ENCODE data around the gene DLGAP5. TPM values are rescaled to one million over a fixed set of nuclear protein-coding genes. Genes with fewer than 3 reads are reported as not detected.

The DLGAP5 gene
- total RNA-seq, 1 experiment from 2014 or later, result 72.8 TPM

GRCh38 chr14:55103005-55103640, 88.3 kb downstream of the DLGAP5 start:
- no peaks in the 10 kb centered on the region for H3K27me3 ChIP-seq (ENCODE audit: insufficient read depth, low read length)
- TF ChIP-seq SIN3A (IDR thresholded peaks at IDR 0.05; ENCODE audit: low read depth) (no peak), EZH2 (IDR thresholded peaks at IDR 0.05) (no peak), EZH2phosphoT487 (IDR thresholded peaks at IDR 0.05; ENCODE audit: borderline replicate concordance) (no peak), TCF7L2 (IDR thresholded peaks at IDR 0.05; ENCODE audit: borderline replicate concordance, extremely low read depth, insufficient read depth, insufficient read length) (peak; percentile 74), ZBTB33 (IDR thresholded peaks at IDR 0.05; ENCODE audit: extremely low read depth, insufficient replicate concordance, low read length) (peak; percentile 78), ZNF274 (IDR thresholded peaks at IDR 0.05; ENCODE audit: low read depth, low read length) (no peak), MAX (IDR thresholded peaks at IDR 0.05) (no peak), RAD21 (IDR thresholded peaks at IDR 0.05; ENCODE audit: low read depth) (no peak), FOSL1 (IDR thresholded peaks at IDR 0.05; ENCODE audit: low read depth) (no peak), YY1 (IDR thresholded peaks at IDR 0.05; ENCODE audit: extremely low read depth, insufficient replicate concordance, low read depth, low read length) (peak; percentile 84), CBX3 (IDR thresholded peaks at IDR 0.05; ENCODE audit: low read depth) (no peak), REST (IDR thresholded peaks at IDR 0.05; ENCODE audit: low read depth) (no peak), POLR2AphosphoS5 (IDR thresholded peaks at IDR 0.05; ENCODE audit: low read depth, low read length) (no peak; the same call in 1 of the 2 replicates), POLR2A (IDR thresholded peaks at IDR 0.05; ENCODE audit: borderline replicate concordance, extremely low read depth, insufficient read depth, insufficient read length) (no peak)
- no peaks in the 10 kb centered on the region for H3K9me2 ChIP-seq (ENCODE audit: insufficient read depth)
- ChIA-PET CTCF (interaction anchor here (0.8 to 1.6 kb wide), 3 partner anchors 13 to 52 kb away, joined by 3 to 6 read pairs (median 4); partner anchors contain the start of gene MAPK1IP1L), RAD21 (ENCODE audit: low non-redundant PET in 1 of 2, low total read pairs in 2 of 2, uncharacterized antibody in 2 of 2, unreplicated experiment in 2 of 2) (interaction anchor here in 1 of 2 experiments (1.2 kb wide), 1 partner anchor 11 kb away, joined by 3 read pairs; no protein-coding TSS in a partner anchor), POLR2A (interaction anchor here (0.7 to 2.5 kb wide), 13 partner anchors 8 to 325 kb away, joined by 3 to 17 read pairs (median 4); partner anchors contain the start of genes LGALS3, SOCS4 and WDHD1)
- intact Hi-C loops (cut with micrococcal nuclease), result loop anchor here (2.0 kb wide), 1 partner anchor 26 kb away; the partner anchor contains the start of gene LGALS3
- H2AFZ ChIP-seq (ENCODE audit: low read depth, low read length, poor library complexity, severe bottlenecking), result peak overlapping the region; percentile 7
- peaks cover 52 to 66% of the 10 kb centered on the region in 2 experiments for H3K4me1 ChIP-seq (ENCODE audit: control insufficient read depth in 1 of 2, insufficient read depth in 2 of 2, low read length in 2 of 2)
- DNase-seq (ENCODE audit: low read depth, low spot score) (peak; percentile 97), ATAC-seq (peak; percentile 83)
- H3K36me3 ChIP-seq (ENCODE audit: control insufficient read depth in 1 of 2, insufficient read depth in 2 of 2, low read length in 2 of 2), result peaks cover 0 to 4% of the 10 kb centered on the region in 2 experiments; a peak in 1 of 4 replicates
- peak overlapping the region; percentile 71 for H3K9ac ChIP-seq (ENCODE audit: low read length)
- no peaks in the 10 kb centered on the region for H4K20me1 ChIP-seq (ENCODE audit: insufficient read depth)
- peak overlapping the region; percentile 43 to 53 for H3K4me3 ChIP-seq (replicated peaks in 1 of 2; ENCODE audit: low read depth in 1 of 2, low read length in 2 of 2)
- peaks cover 3 to 12% of the 10 kb centered on the region in 2 experiments; a peak in 1 of 4 replicates for H3K9me3 ChIP-seq (ENCODE audit: control insufficient read depth in 1 of 2, insufficient read depth in 1 of 2, low read depth in 1 of 2, low read length in 2 of 2)
- H3K4me2 ChIP-seq (ENCODE audit: low read length), result peak overlapping the region; percentile 79
- H3K27ac ChIP-seq (ENCODE audit: low read depth, low read length), result peak overlapping the region; percentile 94
- H3K79me2 ChIP-seq (ENCODE audit: insufficient read depth, low read length), result no peaks in the 10 kb centered on the region
- no TSS peak for BruUV-seq (replicated peaks)
